ENCODE results near the gene ACAN. TPM values are rescaled to one million over a fixed set of nuclear protein-coding genes. Genes with fewer than 3 reads are reported as not detected.

ACAN gene
- polyA plus RNA-seq, 2 donors: 0.04 TPM; not detected in 1

- peaks cover 4 to 15% of the 10 kb centered on the region in 2 donors for H3K4me1 ChIP-seq (ENCODE audit: control insufficient read depth in 2 of 2, insufficient read depth in 2 of 2, low read length in 1 of 2)
- H3K4me3 ChIP-seq (ENCODE audit: low read depth in 1 of 2, low read length in 2 of 2): no peak overlapping the region
- 76 to 85% methylated on average over 5 of the region's 5 CpGs for WGBS, 2 donors
- no peak overlapping the region for H3K27ac ChIP-seq (ENCODE audit: low read depth in 2 of 2, low read length in 1 of 2)
- H3K36me3 ChIP-seq (ENCODE audit: control insufficient read depth in 2 of 2, insufficient read depth in 2 of 2, low read length in 1 of 2): peaks cover 0 to 16% of the 10 kb centered on the region in 2 donors
- no peaks in the 10 kb centered on the region for H3K9me3 ChIP-seq (ENCODE audit: control insufficient read depth in 2 of 2, insufficient read depth in 1 of 2, low read depth in 1 of 2, low read length in 1 of 2)
- H3K27me3 ChIP-seq (ENCODE audit: control insufficient read depth in 1 of 2, insufficient read depth in 2 of 2, low read length in 2 of 2): no peaks in the 10 kb centered on the region
Measured at GRCh38 chr15:88900982-88901418, 97.8 kb downstream of the ACAN start.

GRCh38 chr15:88901508-88902220 lies 98.4 kb downstream of the ACAN start:
- H3K36me3 ChIP-seq (ENCODE audit: control insufficient read depth in 2 of 2, insufficient read depth in 2 of 2, low read length in 1 of 2): peaks cover 0 to 16% of the 10 kb centered on the region in 2 donors
- WGBS, 2 donors: 92 to 93% methylated on average over 15 of the region's 15 CpGs

GRCh38 chr15:88902221-88902835 lies 99.1 kb downstream of the ACAN start:
- H3K4me3 ChIP-seq (ENCODE audit: low read depth in 1 of 2, low read length in 2 of 2): no peak overlapping the region
- WGBS, 2 donors: 74 to 76% methylated on average over 6 of the region's 6 CpGs
- H3K36me3 ChIP-seq (ENCODE audit: control insufficient read depth in 2 of 2, insufficient read depth in 2 of 2, low read length in 1 of 2): peaks cover 0 to 16% of the 10 kb centered on the region in 2 donors
- no peak overlapping the region for H3K27ac ChIP-seq (ENCODE audit: low read depth in 2 of 2, low read length in 1 of 2)
- peaks cover 4 to 7% of the 10 kb centered on the region in 2 donors for H3K4me1 ChIP-seq (ENCODE audit: control insufficient read depth in 2 of 2, insufficient read depth in 2 of 2, low read length in 1 of 2)
- no peaks in the 10 kb centered on the region for H3K27me3 ChIP-seq (ENCODE audit: control insufficient read depth in 1 of 2, insufficient read depth in 2 of 2, low read length in 2 of 2)
- no peaks in the 10 kb centered on the region for H3K9me3 ChIP-seq (ENCODE audit: control insufficient read depth in 2 of 2, insufficient read depth in 1 of 2, low read depth in 1 of 2, low read length in 1 of 2)

More at GRCh38 chr15:88901508-88902220, 98.4 kb downstream of the ACAN start:
- Histone ChIP-seq H3K27ac (ENCODE audit: low read depth in 2 of 2, low read length in 1 of 2) (no peak overlapping the region), H3K9me3 (ENCODE audit: control insufficient read depth in 2 of 2, insufficient read depth in 1 of 2, low read depth in 1 of 2, low read length in 1 of 2) (no peaks in the 10 kb centered on the region), H3K27me3 (ENCODE audit: control insufficient read depth in 1 of 2, insufficient read depth in 2 of 2, low read length in 2 of 2) (no peaks in the 10 kb centered on the region), H3K4me3 (ENCODE audit: low read depth in 1 of 2, low read length in 2 of 2) (no peak overlapping the region), H3K4me1 (ENCODE audit: control insufficient read depth in 2 of 2, insufficient read depth in 2 of 2, low read length in 1 of 2) (peaks cover 4 to 11% of the 10 kb centered on the region in 2 donors)

- Histone ChIP-seq H3K4me1 (ENCODE audit: control insufficient read depth in 2 of 2, insufficient read depth in 2 of 2, low read length in 1 of 2) (peaks cover 0 to 3% of the 10 kb centered on the region in 2 donors), H3K27ac (ENCODE audit: low read depth in 2 of 2, low read length in 1 of 2) (no peak overlapping the region), H3K36me3 (ENCODE audit: control insufficient read depth in 2 of 2, insufficient read depth in 2 of 2, low read length in 1 of 2) (peaks cover 0 to 16% of the 10 kb centered on the region in 2 donors), H3K4me3 (ENCODE audit: low read depth in 1 of 2, low read length in 2 of 2) (no peak overlapping the region), H3K9me3 (ENCODE audit: control insufficient read depth in 2 of 2, insufficient read depth in 1 of 2, low read depth in 1 of 2, low read length in 1 of 2) (no peaks in the 10 kb centered on the region), H3K27me3 (ENCODE audit: control insufficient read depth in 1 of 2, insufficient read depth in 2 of 2, low read length in 2 of 2) (no peaks in the 10 kb centered on the region)
- 66 to 87% methylated on average over 2 of the region's 2 CpGs for WGBS, 2 donors
Measured at GRCh38 chr15:88902846-88903245, 99.6 kb downstream of the ACAN start.

- Histone ChIP-seq H3K9me3 (ENCODE audit: control insufficient read depth in 2 of 2, insufficient read depth in 1 of 2, low read depth in 1 of 2, low read length in 1 of 2) (no peaks in the 10 kb centered on the region), H3K4me3 (ENCODE audit: low read depth in 1 of 2, low read length in 2 of 2) (no peak overlapping the region), H3K4me1 (ENCODE audit: control insufficient read depth in 2 of 2, insufficient read depth in 2 of 2, low read length in 1 of 2) (peaks cover 0 to 3% of the 10 kb centered on the region in 2 donors), H3K27ac (ENCODE audit: low read depth in 2 of 2, low read length in 1 of 2) (no peak overlapping the region), H3K27me3 (ENCODE audit: control insufficient read depth in 1 of 2, insufficient read depth in 2 of 2, low read length in 2 of 2) (no peaks in the 10 kb centered on the region), H3K36me3 (ENCODE audit: control insufficient read depth in 2 of 2, insufficient read depth in 2 of 2, low read length in 1 of 2) (peaks cover 0 to 16% of the 10 kb centered on the region in 2 donors)
- 57 to 76% methylated on average over 2 of the region's 2 CpGs for WGBS, 2 donors
Measured at GRCh38 chr15:88904257-88904623, 101.0 kb downstream of the ACAN start.

GRCh38 chr15:88904624-88905327 lies 101.5 kb downstream of the ACAN start:
- peaks cover 0 to 17% of the 10 kb centered on the region in 2 donors for H3K36me3 ChIP-seq (ENCODE audit: control insufficient read depth in 2 of 2, insufficient read depth in 2 of 2, low read length in 1 of 2)
- 20 to 22% methylated on average over 10 of the region's 10 CpGs for WGBS, 2 donors
- H3K9me3 ChIP-seq (ENCODE audit: control insufficient read depth in 2 of 2, insufficient read depth in 1 of 2, low read depth in 1 of 2, low read length in 1 of 2): no peaks in the 10 kb centered on the region
- H3K27ac ChIP-seq (ENCODE audit: low read depth in 2 of 2, low read length in 1 of 2): no peak overlapping the region
- peaks cover 0 to 3% of the 10 kb centered on the region in 2 donors for H3K4me1 ChIP-seq (ENCODE audit: control insufficient read depth in 2 of 2, insufficient read depth in 2 of 2, low read length in 1 of 2)
- no peak overlapping the region for H3K4me3 ChIP-seq (ENCODE audit: low read depth in 1 of 2, low read length in 2 of 2)
- H3K27me3 ChIP-seq (ENCODE audit: control insufficient read depth in 1 of 2, insufficient read depth in 2 of 2, low read length in 2 of 2): no peaks in the 10 kb centered on the region

- no peak overlapping the region for H3K4me3 ChIP-seq (ENCODE audit: low read depth in 1 of 2, low read length in 2 of 2)
- 86 to 89% methylated on average over 11 of the region's 11 CpGs for WGBS, 2 donors
- no peak overlapping the region for H3K27ac ChIP-seq (ENCODE audit: low read depth in 2 of 2, low read length in 1 of 2)
- H3K27me3 ChIP-seq (ENCODE audit: control insufficient read depth in 1 of 2, insufficient read depth in 2 of 2, low read length in 2 of 2): no peaks in the 10 kb centered on the region
- no peaks in the 10 kb centered on the region for H3K4me1 ChIP-seq (ENCODE audit: control insufficient read depth in 2 of 2, insufficient read depth in 2 of 2, low read length in 1 of 2)
- H3K9me3 ChIP-seq (ENCODE audit: control insufficient read depth in 2 of 2, insufficient read depth in 1 of 2, low read depth in 1 of 2, low read length in 1 of 2): no peaks in the 10 kb centered on the region
- peaks cover 0 to 19% of the 10 kb centered on the region in 2 donors for H3K36me3 ChIP-seq (ENCODE audit: control insufficient read depth in 2 of 2, insufficient read depth in 2 of 2, low read length in 1 of 2)
Measured at GRCh38 chr15:88905576-88905975, 102.3 kb downstream of the ACAN start.

- H3K4me1 ChIP-seq (ENCODE audit: control insufficient read depth in 2 of 2, insufficient read depth in 2 of 2, low read length in 1 of 2): no peaks in the 10 kb centered on the region
- no peak overlapping the region for H3K27ac ChIP-seq (ENCODE audit: low read depth in 2 of 2, low read length in 1 of 2)
- peaks cover 0 to 19% of the 10 kb centered on the region in 2 donors for H3K36me3 ChIP-seq (ENCODE audit: control insufficient read depth in 2 of 2, insufficient read depth in 2 of 2, low read length in 1 of 2)
- no peaks in the 10 kb centered on the region for H3K9me3 ChIP-seq (ENCODE audit: control insufficient read depth in 2 of 2, insufficient read depth in 1 of 2, low read depth in 1 of 2, low read length in 1 of 2)
- no peak overlapping the region for H3K4me3 ChIP-seq (ENCODE audit: low read depth in 1 of 2, low read length in 2 of 2)
- no peaks in the 10 kb centered on the region for H3K27me3 ChIP-seq (ENCODE audit: control insufficient read depth in 1 of 2, insufficient read depth in 2 of 2, low read length in 2 of 2)
- 94 to 100% methylated on average over 1 of the region's 1 CpG for WGBS, 2 donors
Measured at GRCh38 chr15:88906130-88906529, 102.9 kb downstream of the ACAN start.

GRCh38 chr15:88906551-88906950 lies 103.3 kb downstream of the ACAN start:
- WGBS, 2 donors: 98% methylated on average over 7 of the region's 7 CpGs
- Histone ChIP-seq H3K9me3 (ENCODE audit: control insufficient read depth in 2 of 2, insufficient read depth in 1 of 2, low read depth in 1 of 2, low read length in 1 of 2) (no peaks in the 10 kb centered on the region), H3K4me1 (ENCODE audit: control insufficient read depth in 2 of 2, insufficient read depth in 2 of 2, low read length in 1 of 2) (no peaks in the 10 kb centered on the region), H3K27me3 (ENCODE audit: control insufficient read depth in 1 of 2, insufficient read depth in 2 of 2, low read length in 2 of 2) (no peaks in the 10 kb centered on the region), H3K36me3 (ENCODE audit: control insufficient read depth in 2 of 2, insufficient read depth in 2 of 2, low read length in 1 of 2) (peaks cover 0 to 19% of the 10 kb centered on the region in 2 donors), H3K27ac (ENCODE audit: low read depth in 2 of 2, low read length in 1 of 2) (no peak overlapping the region), H3K4me3 (ENCODE audit: low read depth in 1 of 2, low read length in 2 of 2) (no peak overlapping the region)
